ENCODE data around the gene UTS2B. TPM values are rescaled to one million over a fixed set of nuclear protein-coding genes. Genes with fewer than 3 reads are reported as not detected.

UTS2B gene
- total and polyA plus RNA-seq, 2 of the 4 experiments (the other 2 are of a cell fraction): 0.72 to 0.79 TPM

DNA sequence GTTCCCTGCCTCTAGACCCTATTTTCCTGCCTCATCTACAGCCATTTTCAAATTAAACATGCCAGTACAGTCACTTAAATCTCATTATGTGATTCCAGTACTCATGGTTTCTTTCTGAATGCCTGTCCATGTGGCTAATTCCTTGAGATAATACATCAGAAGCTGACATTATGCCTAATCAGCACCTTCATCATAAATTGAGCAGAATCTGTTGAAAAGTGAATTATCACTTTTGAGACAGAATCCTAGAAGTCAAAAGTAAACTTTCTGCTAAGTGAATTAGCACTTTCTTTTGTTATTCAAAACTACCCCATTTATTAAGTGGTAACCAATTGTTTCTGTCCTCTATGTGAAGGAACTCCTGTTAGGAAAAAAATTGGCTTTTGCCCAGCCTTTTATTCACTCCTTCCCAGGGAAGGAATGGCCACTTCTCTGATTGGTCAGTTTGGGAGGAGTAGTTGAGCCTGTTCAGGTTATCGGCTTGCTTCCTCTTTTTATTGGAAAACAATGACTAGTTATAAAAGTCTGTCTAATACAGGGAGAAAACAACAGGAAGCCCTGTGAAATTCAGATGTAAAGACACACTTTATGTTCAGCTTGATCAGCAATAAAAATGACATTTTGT lies 90.8 kb downstream of the UTS2B start:
- TF ChIP-seq FOS (IDR thresholded peaks at IDR 0.05; ENCODE audit: low read depth, low read length) (no peak), MAFK (IDR thresholded peaks at IDR 0.05; ENCODE audit: low read depth, low read length) (peak; percentile 71)
- intact Hi-C loops (cut with micrococcal nuclease) (loop anchor here (2.0 to 5.0 kb wide), 5 partner anchors 89 to 357 kb away; partner anchors contain the start of gene CCDC50), dilution Hi-C loops (cut with HindIII; ENCODE audit: low sequenced_read_pairs, unreplicated experiment) (no loop called here), in situ Hi-C loops (cut with MboI; ENCODE audit: low sequenced_read_pairs) (loop anchor here (10.0 kb wide), 2 partner anchors 135 to 165 kb away; no protein-coding TSS in a partner anchor)
- Histone ChIP-seq H2AK5ac (ENCODE audit: low read depth, low read length) (peak overlapping the region; percentile 86; the same call in 1 of the 2 replicates), H3K4me3 (ENCODE audit: insufficient read depth, low read depth, low read length) (no peak overlapping the region), H3K56ac (ENCODE audit: extremely low read depth, insufficient read depth, low read length) (peak overlapping the region; percentile 90; the same call in 1 of the 2 replicates), H3K23ac (ENCODE audit: low read depth, low read length) (peak overlapping the region; percentile 50; the same call in 1 of the 2 replicates), H4K20me1 (ENCODE audit: insufficient read depth, low read length) (no peaks in the 10 kb centered on the region), H3K4me2 (ENCODE audit: low read depth, low read length) (no peak overlapping the region), H3K4ac (ENCODE audit: low read depth, low read length) (peak overlapping the region; percentile 98), H4K5ac (ENCODE audit: low read depth, low read length) (peak overlapping the region; percentile 100), H2AK9ac (replicated peaks; ENCODE audit: low read depth, low read length, poor library complexity) (no peak overlapping the region), H3K14ac (replicated peaks; ENCODE audit: low read depth, low read length) (peak overlapping the region; percentile 92), H3K9me3 (ENCODE audit: control insufficient read depth, insufficient read depth, low read length) (no peaks in the 10 kb centered on the region), H2BK15ac (ENCODE audit: low read depth, low read length) (peak overlapping the region; percentile 81; the same call in 2 of the 3 replicates), H3K9me1 (ENCODE audit: insufficient read depth, low read length) (peaks cover 8% of the 10 kb centered on the region), H3K27me3 (ENCODE audit: control insufficient read depth, insufficient read depth, low read length) (no peaks in the 10 kb centered on the region), H3K4me1 (ENCODE audit: control insufficient read depth, insufficient read depth, low read length) (peaks cover 25% of the 10 kb centered on the region), H2BK5ac (ENCODE audit: low read depth, low read length, poor library complexity, severe bottlenecking) (peak overlapping the region; percentile 100), H3K9ac (ENCODE audit: low read depth, low read length) (no peak overlapping the region), H3K27ac (ENCODE audit: insufficient read depth, low read length) (peak overlapping the region; percentile 38; the same call in 1 of the 2 replicates), H3K18ac (ENCODE audit: low read depth, low read length) (peak overlapping the region; percentile 100), H4K91ac (ENCODE audit: insufficient read depth, low read depth, low read length) (peak overlapping the region; percentile 97), H2BK120ac (ENCODE audit: low read depth, low read length) (peak overlapping the region; percentile 99), H2AFZ (replicated peaks; ENCODE audit: low read length, poor library complexity) (no peak overlapping the region), H2BK20ac (ENCODE audit: low read depth, low read length) (peak overlapping the region; percentile 100), H4K8ac (ENCODE audit: low read depth in 2 of 2, low read length in 2 of 2) (peak overlapping the region; percentile 64 to 92), H3K36me3 (ENCODE audit: control insufficient read depth, insufficient read depth, low read length) (no peaks in the 10 kb centered on the region), H3K79me1 (ENCODE audit: low read depth in 1 of 2, low read length in 2 of 2) (peaks cover 0 to 15% of the 10 kb centered on the region in 2 experiments; a peak in 1 of 4 replicates)
- WGBS, 2 experiments (ENCODE audit: extremely low coverage in 2 of 2, insufficient read length in 1 of 2): no CpG with 5 or more reads among the region's 1 CpG
- ChIA-PET CTCF (interaction anchor here (1.5 kb wide), 1 partner anchor 8 kb away, joined by 5 read pairs; no protein-coding TSS in a partner anchor), POLR2A (ENCODE audit: unreplicated experiment) (no interaction called here)
- DNase-seq (no peak), ATAC-seq (ENCODE audit: low read depth) (no peak)
- BruUV-seq (replicated peaks): no TSS peak

All from IMR-90 (cell line).